ENCODE data around the gene CDH22.

The CDH22 gene

DNA sequence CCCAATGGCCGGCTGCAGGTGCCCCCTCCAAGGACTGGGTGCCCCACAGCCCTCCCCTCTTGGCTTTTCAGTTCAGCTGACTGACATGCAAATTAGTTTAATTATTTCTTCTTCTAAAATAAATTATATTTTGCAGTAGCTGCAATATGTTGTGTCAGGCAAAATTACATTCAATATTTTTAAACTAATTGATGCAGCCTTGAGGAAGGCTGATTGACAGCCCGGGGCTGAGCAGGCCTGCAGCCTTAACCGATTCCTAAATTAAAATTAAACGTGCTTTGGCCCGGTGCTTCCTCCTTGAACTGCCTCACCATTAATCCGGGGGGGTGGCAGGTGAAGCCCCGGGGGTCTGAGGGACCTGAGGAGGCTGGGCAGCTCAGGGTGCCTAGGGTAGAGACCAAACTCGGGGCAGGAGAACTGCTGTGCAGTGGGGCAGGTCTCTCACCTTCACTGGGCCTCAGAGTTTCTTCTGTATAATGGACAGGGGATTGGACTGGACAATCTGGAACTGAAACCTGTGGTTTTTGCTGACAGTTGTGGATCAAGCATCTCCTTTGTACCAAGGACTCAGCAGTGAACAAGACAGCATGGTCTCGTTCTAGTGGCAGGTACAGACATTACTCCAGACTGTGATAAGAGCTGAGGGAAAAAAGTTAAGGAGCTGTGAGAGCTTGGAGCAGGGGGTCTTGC is 117.7 kb downstream of the CDH22 start:
- Histone ChIP-seq H3K79me2 (ENCODE audit: insufficient read depth, low read length) (no peaks in the 10 kb centered on the region), H4K20me1 (ENCODE audit: insufficient read depth, low read length) (no peaks in the 10 kb centered on the region), H3K27ac (ENCODE audit: low read length) (no peak overlapping the region), H3K4me2 (ENCODE audit: insufficient read depth, low read length) (no peak overlapping the region), H3K9me3 (ENCODE audit: insufficient read depth, low read length, severe bottlenecking) (no peaks in the 10 kb centered on the region), H3K9ac (ENCODE audit: low read depth, low read length) (no peak overlapping the region), H3K4me3 (ENCODE audit: low read depth in 1 of 2, low read length in 2 of 2) (no peak overlapping the region), H2AFZ (ENCODE audit: low read depth, low read length) (no peak overlapping the region), H3K4me1 (ENCODE audit: insufficient read depth, low read length) (no peaks in the 10 kb centered on the region), H3K36me3 (ENCODE audit: insufficient read depth, low read length) (no peaks in the 10 kb centered on the region), H3K27me3 (ENCODE audit: insufficient read depth, low read length, poor library complexity) (no peaks in the 10 kb centered on the region)
- ATAC-seq (ENCODE audit: insufficient read depth, low read depth) (no peak), DNase-seq (no peak)
- TF ChIP-seq CTCF (IDR thresholded peaks at IDR 0.05; ENCODE audit: borderline replicate concordance, extremely low read depth, low read length, poor library complexity, severe bottlenecking), result no peak

GRCh38 chr20:46188866-46189541 is 119.3 kb downstream of the CDH22 start:
- H3K4me1 ChIP-seq (ENCODE audit: insufficient read depth, low read length), result no peaks in the 10 kb centered on the region
- no peaks in the 10 kb centered on the region for H4K20me1 ChIP-seq (ENCODE audit: insufficient read depth, low read length)
- H3K79me2 ChIP-seq (ENCODE audit: insufficient read depth, low read length), result no peaks in the 10 kb centered on the region
- no peaks in the 10 kb centered on the region for H3K27me3 ChIP-seq (ENCODE audit: insufficient read depth, low read length, poor library complexity)
- H3K4me3 ChIP-seq (ENCODE audit: low read depth in 1 of 2, low read length in 2 of 2), result no peak overlapping the region
- no peak overlapping the region for H3K27ac ChIP-seq (ENCODE audit: low read length)
- no peak overlapping the region for H3K4me2 ChIP-seq (ENCODE audit: insufficient read depth, low read length)
- DNase-seq (no peak), ATAC-seq (ENCODE audit: insufficient read depth, low read depth) (no peak)
- H3K36me3 ChIP-seq (ENCODE audit: insufficient read depth, low read length), result no peaks in the 10 kb centered on the region
- TF ChIP-seq CTCF (IDR thresholded peaks at IDR 0.05; ENCODE audit: borderline replicate concordance, extremely low read depth, low read length, poor library complexity, severe bottlenecking) (no peak), EZH2 (IDR thresholded peaks at IDR 0.05; ENCODE audit: borderline replicate concordance, low read depth, low read length, severe bottlenecking) (no peak)
- no peak overlapping the region for H3K9ac ChIP-seq (ENCODE audit: low read depth, low read length)
- H3K9me3 ChIP-seq (ENCODE audit: insufficient read depth, low read length, severe bottlenecking), result no peaks in the 10 kb centered on the region
- no peak overlapping the region for H2AFZ ChIP-seq (ENCODE audit: low read depth, low read length)

- no peaks in the 10 kb centered on the region for H3K36me3 ChIP-seq (ENCODE audit: insufficient read depth, low read length)
- H2AFZ ChIP-seq (ENCODE audit: low read depth, low read length), result no peak overlapping the region
- no peaks in the 10 kb centered on the region for H3K4me1 ChIP-seq (ENCODE audit: insufficient read depth, low read length)
- no peak overlapping the region for H3K4me2 ChIP-seq (ENCODE audit: insufficient read depth, low read length)
- peaks cover 1% of the 10 kb centered on the region for H3K27me3 ChIP-seq (ENCODE audit: insufficient read depth, low read length, poor library complexity)
- no peak overlapping the region for H3K9ac ChIP-seq (ENCODE audit: low read depth, low read length)
- TF ChIP-seq CTCF (IDR thresholded peaks at IDR 0.05; ENCODE audit: borderline replicate concordance, extremely low read depth, low read length, poor library complexity, severe bottlenecking) (no peak), EZH2 (IDR thresholded peaks at IDR 0.05; ENCODE audit: borderline replicate concordance, low read depth, low read length, severe bottlenecking) (no peak)
- no peak overlapping the region for H3K4me3 ChIP-seq (ENCODE audit: low read depth in 1 of 2, low read length in 2 of 2)
- no peaks in the 10 kb centered on the region for H3K9me3 ChIP-seq (ENCODE audit: insufficient read depth, low read length, severe bottlenecking)
- H3K27ac ChIP-seq (ENCODE audit: low read length), result no peak overlapping the region
- H4K20me1 ChIP-seq (ENCODE audit: insufficient read depth, low read length), result no peaks in the 10 kb centered on the region
- no peak for DNase-seq
- H3K79me2 ChIP-seq (ENCODE audit: insufficient read depth, low read length), result no peaks in the 10 kb centered on the region
- ATAC-seq (ENCODE audit: insufficient read depth, low read depth), result no peak
These were observed 122.1 kb downstream of the CDH22 start for GRCh38 chr20:46186210-46186609.

Measured in DND-41 (cell line).